ENCODE measurements around the gene HBD. TPM values are rescaled to one million over a fixed set of nuclear protein-coding genes. Genes with fewer than 3 reads are reported as not detected.

HBD gene
- total and polyA plus RNA-seq, 7 donors: not detected

GRCh38 chr11:5204787-5205186 is 29.5 kb downstream of the HBD start:
- Histone ChIP-seq H3K27me3 (no peaks in the 10 kb centered on the region), H3K36me3 (no peaks in the 10 kb centered on the region), H3K4me1 (no peaks in the 10 kb centered on the region), H3K4me3 (no peak overlapping the region), H3K9me3 (no peaks in the 10 kb centered on the region), H3K27ac (no peak overlapping the region)
- DNase-seq: no peak
- TF ChIP-seq CTCF (IDR thresholded peaks at IDR 0.05) (peak in 1 of 4 experiments; percentile 31), EP300 (IDR thresholded peaks at IDR 0.05) (no peak)
- 14 to 40% methylated on average over 1 of the region's 1 CpG for WGBS, 2 donors
- intact Hi-C loops (cut with DNase I): no loop called here

- no peaks in the 10 kb centered on the region for H3K9me3 ChIP-seq
- no peak overlapping the region for H3K27ac ChIP-seq
- intact Hi-C loops (cut with DNase I): no loop called here
- H3K4me3 ChIP-seq: no peak overlapping the region
- WGBS, 2 donors: 66 to 87% methylated on average over 2 of the region's 2 CpGs
- H3K4me1 ChIP-seq: no peaks in the 10 kb centered on the region
- TF ChIP-seq POLR2AphosphoS5 (IDR thresholded peaks at IDR 0.05): no peak
- TF ChIP-seq EP300 (IDR thresholded peaks at IDR 0.05): no peak
- DNase-seq: no peak
- H3K36me3 ChIP-seq: no peaks in the 10 kb centered on the region
- H3K27me3 ChIP-seq: no peaks in the 10 kb centered on the region
Observed at GRCh38 chr11:5203366-5203765, 30.9 kb downstream of the HBD start.

GRCh38 chr11:5200582-5200981 is 33.7 kb downstream of the HBD start, which contains the start of gene OR51V1:
OR51V1 (minus strand) TSS chr11:5200682; CDS start chr11:5200682, 0 bp downstream.
- intact Hi-C loops (cut with DNase I): no loop called here
- TF ChIP-seq POLR2A (IDR thresholded peaks at IDR 0.05) (no peak), EP300 (IDR thresholded peaks at IDR 0.05) (no peak), CTCF (IDR thresholded peaks at IDR 0.05) (no peak), POLR2AphosphoS5 (IDR thresholded peaks at IDR 0.05) (no peak)
- no peaks in the 10 kb centered on the region for H3K27me3 ChIP-seq
- no peak for DNase-seq
- no peaks in the 10 kb centered on the region for H3K36me3 ChIP-seq
- no peak within 1 kb of the TSS for H3K27ac ChIP-seq
- no peaks in the 10 kb centered on the region for H3K9me3 ChIP-seq
- H3K4me1 ChIP-seq: no peaks in the 10 kb centered on the region
- no peak within 1 kb of the TSS for H3K4me3 ChIP-seq
- WGBS, 2 donors: 38 to 71% methylated on average over 1 of the region's 1 CpG

GRCh38 chr11:5198285-5198684 is 36.0 kb downstream of the HBD start:
- TF ChIP-seq POLR2A (IDR thresholded peaks at IDR 0.05) (no peak), EP300 (IDR thresholded peaks at IDR 0.05) (no peak), POLR2AphosphoS5 (IDR thresholded peaks at IDR 0.05) (no peak), CTCF (IDR thresholded peaks at IDR 0.05) (no peak)
- no peak overlapping the region for H3K4me3 ChIP-seq
- no peaks in the 10 kb centered on the region for H3K36me3 ChIP-seq
- no peak for DNase-seq
- no peaks in the 10 kb centered on the region for H3K9me3 ChIP-seq
- H3K27ac ChIP-seq: no peak overlapping the region
- intact Hi-C loops (cut with DNase I): no loop called here
- no peaks in the 10 kb centered on the region for H3K27me3 ChIP-seq
- no peaks in the 10 kb centered on the region for H3K4me1 ChIP-seq

- intact Hi-C loops (cut with DNase I): no loop called here
- 76 to 80% methylated on average over 3 of the region's 3 CpGs for WGBS, 2 donors
- no peak for DNase-seq
- H3K4me3 ChIP-seq: no peak overlapping the region
- no peak for TF ChIP-seq EP300 (IDR thresholded peaks at IDR 0.05)
- TF ChIP-seq POLR2AphosphoS5 (IDR thresholded peaks at IDR 0.05): no peak
- no peak for TF ChIP-seq POLR2A (IDR thresholded peaks at IDR 0.05)
- TF ChIP-seq CTCF (IDR thresholded peaks at IDR 0.05): no peak
- no peaks in the 10 kb centered on the region for H3K9me3 ChIP-seq
- H3K36me3 ChIP-seq: no peaks in the 10 kb centered on the region
- no peaks in the 10 kb centered on the region for H3K27me3 ChIP-seq
- H3K27ac ChIP-seq: no peak overlapping the region
- H3K4me1 ChIP-seq: no peaks in the 10 kb centered on the region
Observed at GRCh38 chr11:5197536-5197935, 36.7 kb downstream of the HBD start.
